CD4-positive, CD25-positive, alpha-beta regulatory T cell (primary cell): ENCODE results near the gene NHSL1. TPM values are rescaled to one million over a fixed set of nuclear protein-coding genes. Genes with fewer than 3 reads are reported as not detected.

Experiments used
- ATAC-seq, 2 donors: fragments of 150-1000 bp; cut with Tn5 transposase; one replicate each; pipeline ENCODE4 v1.10.0; 2021; ENCODE audit warnings: low read depth in 2 of 2, moderate number of reproducible peaks in 2 of 2, moderate library complexity in 1 of 2
- DNase-seq, 3 donors: peaks; one replicate each; pipeline versions ENCODE4 v3.0.0 to v3.0.0-alpha.2; 2012 to 2022; ENCODE audit warnings: mixed read lengths in 1 of 3
- H3K27ac ChIP-seq: one replicate; pipeline ENCODE4 v1.7.0; 2013; ENCODE audit warnings: mild to moderate bottlenecking, low read length; ENCODE audit not compliant: insufficient read depth, poor library complexity, severe bottlenecking
- H3K27me3 ChIP-seq: one replicate; pipeline ENCODE4 v1.7.0; 2013; ENCODE audit warnings: low read length; ENCODE audit not compliant: control insufficient read depth, insufficient read depth
- H3K36me3 ChIP-seq: one replicate; pipeline ENCODE4 v1.7.0; 2013; ENCODE audit warnings: mild to moderate bottlenecking, low read length, moderate library complexity; ENCODE audit not compliant: control insufficient read depth, insufficient read depth
- H3K4me1 ChIP-seq: 2 replicates; pipeline ENCODE4 v1.7.0; 2013; ENCODE audit warnings: mild to moderate bottlenecking, low read length; ENCODE audit not compliant: insufficient read depth, control insufficient read depth, poor library complexity, severe bottlenecking
- H3K4me3 ChIP-seq: one replicate; pipeline ENCODE4 v1.7.0; 2013; ENCODE audit warnings: low read depth, mild to moderate bottlenecking, low read length, moderate library complexity
- H3K9me3 ChIP-seq, 2 experiments: 1 replicate in 1 of 2; 2 replicates in 1 of 2; pipeline ENCODE4 v1.7.0; 2013; ENCODE audit warnings: low read length in 2 of 2, mild to moderate bottlenecking in 1 of 2, moderate library complexity in 1 of 2; ENCODE audit not compliant: control insufficient read depth in 2 of 2
- H3K27ac Mint-ChIP-seq, 3 donors: one replicate each; pipeline ENCODE4 v1.8.0; 2020 to 2022; ENCODE audit warnings: mild to moderate bottlenecking in 3 of 3, mixed read lengths in 3 of 3, moderate library complexity in 2 of 3
- H3K27me3 Mint-ChIP-seq: one replicate; pipeline ENCODE4 v1.8.0; 2022; ENCODE audit warnings: mild to moderate bottlenecking, mixed read lengths
- H3K36me3 Mint-ChIP-seq: one replicate; pipeline ENCODE4 v1.8.0; 2020; ENCODE audit warnings: mixed read lengths
- H3K4me1 Mint-ChIP-seq, 4 donors: one replicate each; pipeline ENCODE4 v1.8.0; 2020 to 2022; ENCODE audit warnings: mixed read lengths in 4 of 4, mild to moderate bottlenecking in 1 of 4
- H3K4me3 Mint-ChIP-seq, 4 donors: one replicate each; pipeline ENCODE4 v1.8.0; 2020 to 2022; ENCODE audit warnings: mild to moderate bottlenecking in 4 of 4, mixed read lengths in 4 of 4, moderate library complexity in 3 of 4
- H3K9me3 Mint-ChIP-seq, 7 donors: one replicate each; pipeline ENCODE4 v1.8.0; 2020 to 2022; ENCODE audit warnings: mixed read lengths in 7 of 7, mild to moderate bottlenecking in 3 of 7, moderate library complexity in 2 of 7
- polyA plus RNA-seq, 4 donors: library from polyadenylated mRNA; unstranded; fragments of 300-500 nt; fragmentation: Illumina TruSeq; gene quantifications; one replicate each; pipeline ENCODE4 v1.2.3, GENCODE V29; 2021
- total RNA-seq: library from RNA; stranded (reverse); gene quantifications from one replicate; pipeline ENCODE4 v1.2.3, GENCODE V29; 2022

The NHSL1 gene
- total and polyA plus RNA-seq, 5 donors from 2014 or later, result 0.03 TPM; not detected in 4

DNA sequence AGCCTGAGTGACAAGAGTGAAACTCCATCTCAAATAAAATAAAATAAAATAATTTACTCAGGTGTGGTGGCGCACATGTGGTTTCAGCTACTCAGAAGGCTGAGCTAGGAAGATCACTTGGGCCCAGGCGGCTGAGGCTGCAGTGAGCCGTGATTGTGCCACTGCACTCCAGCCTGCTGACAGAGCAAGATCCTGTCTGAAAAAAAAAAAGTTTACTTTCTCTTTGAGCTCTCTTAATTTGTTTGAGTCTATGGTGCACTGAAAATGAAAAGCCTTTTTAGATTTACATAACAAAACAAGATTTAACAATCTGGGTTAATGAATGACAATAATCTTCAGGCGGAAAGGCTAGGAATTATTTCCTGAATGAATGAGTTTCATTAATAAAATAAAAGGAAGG lies 23.3 kb upstream of the NHSL1 start:
- H3K27ac Mint-ChIP-seq, result no peak overlapping the region
- H3K4me1 ChIP-seq, result no peaks in the 10 kb centered on the region
- H3K27ac ChIP-seq, result no peak overlapping the region
- H3K27me3 Mint-ChIP-seq, result peaks cover 19% of the 10 kb centered on the region
- H3K4me3 ChIP-seq, result no peak overlapping the region
- ATAC-seq, result no peak
- peaks cover 2% of the 10 kb centered on the region for H3K36me3 Mint-ChIP-seq
- H3K27me3 ChIP-seq, result peaks cover 6% of the 10 kb centered on the region
- H3K4me3 Mint-ChIP-seq, result no peak overlapping the region
- H3K4me1 Mint-ChIP-seq, result no peaks in the 10 kb centered on the region
- H3K9me3 Mint-ChIP-seq, result peaks cover 0 to 3% (median 0%) of the 10 kb centered on the region in 7 donors
- no peak for DNase-seq
- no peaks in the 10 kb centered on the region for H3K36me3 ChIP-seq
- H3K9me3 ChIP-seq, result no peaks in the 10 kb centered on the region

DNA sequence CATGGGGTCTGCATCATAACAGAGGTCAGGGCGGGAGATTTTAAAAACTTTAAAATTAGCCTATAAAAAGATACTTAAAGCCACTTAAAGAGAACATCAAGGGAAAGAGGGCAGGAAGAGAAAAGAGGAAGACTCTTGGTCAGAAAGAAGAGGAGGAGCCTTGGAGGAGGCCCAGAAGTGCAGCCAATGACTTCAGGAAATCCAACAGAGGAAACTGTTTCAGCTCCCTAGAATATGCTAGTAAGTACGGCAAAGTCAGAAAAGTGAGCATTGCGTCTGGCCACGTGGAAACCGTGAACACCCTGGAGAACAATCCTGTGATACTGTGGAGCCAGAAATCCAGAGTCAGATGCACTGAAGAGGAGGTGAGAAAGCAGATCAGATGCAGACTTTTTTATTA lies 22.5 kb upstream of the NHSL1 start:
- Mint-ChIP-seq H3K27me3 (peaks cover 19% of the 10 kb centered on the region), H3K4me1 (no peaks in the 10 kb centered on the region), H3K4me3 (no peak overlapping the region), H3K36me3 (peaks cover 3% of the 10 kb centered on the region), H3K9me3 (peaks cover 0 to 4% (median under 1%) of the 10 kb centered on the region in 7 donors), H3K27ac (peak overlapping the region in 1 of 3 donors; percentile 42)
- no peaks in the 10 kb centered on the region for H3K9me3 ChIP-seq
- DNase-seq (no peak), ATAC-seq (no peak)
- H3K36me3 ChIP-seq, result no peaks in the 10 kb centered on the region
- no peak overlapping the region for H3K27ac ChIP-seq
- H3K4me1 ChIP-seq, result no peaks in the 10 kb centered on the region
- H3K27me3 ChIP-seq, result peaks cover 6% of the 10 kb centered on the region
- no peak overlapping the region for H3K4me3 ChIP-seq

DNA sequence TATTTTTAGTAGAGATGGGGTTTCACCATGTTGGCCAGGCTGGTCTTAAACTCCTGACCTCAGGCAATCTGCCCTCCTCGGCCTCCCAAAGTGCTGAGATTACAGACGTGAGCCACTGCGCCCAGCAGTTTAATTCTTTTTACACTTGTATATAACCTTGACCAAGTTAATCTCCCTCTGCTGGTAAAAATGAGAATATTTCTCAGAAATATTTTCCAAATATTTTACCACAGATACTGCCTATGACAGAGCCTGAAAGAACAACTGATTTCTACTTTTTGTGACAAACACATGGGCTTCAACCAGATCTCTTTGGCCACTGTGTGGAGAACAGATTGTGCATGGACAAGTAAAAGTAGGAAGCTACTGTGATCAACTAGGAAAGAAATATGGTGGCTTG lies 21.2 kb upstream of the NHSL1 start:
- H3K27ac ChIP-seq, result no peak overlapping the region
- no peak overlapping the region for H3K4me3 ChIP-seq
- Mint-ChIP-seq H3K4me3 (no peak overlapping the region), H3K36me3 (peaks cover 3% of the 10 kb centered on the region), H3K27ac (no peak overlapping the region), H3K4me1 (peaks cover 0 to 1% (median under 1%) of the 10 kb centered on the region in 4 donors), H3K9me3 (peaks cover 0 to 4% (median 2%) of the 10 kb centered on the region in 7 donors), H3K27me3 (peaks cover 16% of the 10 kb centered on the region)
- ATAC-seq (no peak), DNase-seq (peak in 2 of 3 donors; percentile 19 to 32)
- H3K4me1 ChIP-seq, result peaks cover under 1% of the 10 kb centered on the region
- no peaks in the 10 kb centered on the region for H3K36me3 ChIP-seq
- H3K9me3 ChIP-seq, result no peaks in the 10 kb centered on the region
- peaks cover 6% of the 10 kb centered on the region for H3K27me3 ChIP-seq

GRCh38 chr6:138518054-138518453 lies 18.8 kb upstream of the NHSL1 start:
- Mint-ChIP-seq H3K4me3 (no peak overlapping the region), H3K27me3 (peaks cover 17% of the 10 kb centered on the region), H3K9me3 (peaks cover 0 to 4% (median 2%) of the 10 kb centered on the region in 7 donors), H3K27ac (peak overlapping the region in 1 of 3 donors; percentile 76), H3K4me1 (peaks cover 6 to 13% (median 10%) of the 10 kb centered on the region in 4 donors), H3K36me3 (peaks cover 3% of the 10 kb centered on the region)
- no peak for ATAC-seq
- Histone ChIP-seq H3K27me3 (peaks cover 3% of the 10 kb centered on the region), H3K4me1 (peaks cover 11% of the 10 kb centered on the region), H3K36me3 (no peaks in the 10 kb centered on the region), H3K9me3 (no peaks in the 10 kb centered on the region), H3K27ac (no peak overlapping the region), H3K4me3 (no peak overlapping the region)
- DNase-seq, result no peak

- no peak overlapping the region for H3K27ac ChIP-seq
- no peak overlapping the region for H3K4me3 ChIP-seq
- H3K4me1 ChIP-seq, result peaks cover 11% of the 10 kb centered on the region
- ATAC-seq, result peak; percentile 70 to 72
- DNase-seq, result peak; percentile 31 to 70 (median 63)
- Mint-ChIP-seq H3K4me3 (no peak overlapping the region), H3K27ac (peak overlapping the region in 1 of 3 donors; percentile 76), H3K4me1 (peaks cover 6 to 13% (median 10%) of the 10 kb centered on the region in 4 donors), H3K36me3 (peaks cover 3% of the 10 kb centered on the region), H3K9me3 (peaks cover 0 to 4% (median 2%) of the 10 kb centered on the region in 7 donors), H3K27me3 (peaks cover 17% of the 10 kb centered on the region)
- no peaks in the 10 kb centered on the region for H3K9me3 ChIP-seq
- H3K27me3 ChIP-seq, result peaks cover 3% of the 10 kb centered on the region
- H3K36me3 ChIP-seq, result no peaks in the 10 kb centered on the region
Observed at GRCh38 chr6:138517635-138518034, 18.3 kb upstream of the NHSL1 start.

- peaks cover 0 to 4% (median 0%) of the 10 kb centered on the region in 7 donors for H3K9me3 Mint-ChIP-seq
- DNase-seq (no peak), ATAC-seq (no peak)
- H3K9me3 ChIP-seq, result no peaks in the 10 kb centered on the region
- peaks cover 3% of the 10 kb centered on the region for H3K36me3 Mint-ChIP-seq
- peaks cover 11% of the 10 kb centered on the region for H3K4me1 ChIP-seq
- peak overlapping the region in 1 of 3 donors; percentile 39 for H3K27ac Mint-ChIP-seq
- no peak overlapping the region for H3K4me3 ChIP-seq
- peaks cover 15% of the 10 kb centered on the region for H3K27me3 Mint-ChIP-seq
- H3K4me1 Mint-ChIP-seq, result peaks cover 6 to 13% (median 10%) of the 10 kb centered on the region in 4 donors
- H3K4me3 Mint-ChIP-seq, result no peak overlapping the region
- H3K27ac ChIP-seq, result no peak overlapping the region
- H3K36me3 ChIP-seq, result no peaks in the 10 kb centered on the region
- peaks cover 10% of the 10 kb centered on the region for H3K27me3 ChIP-seq
Observed at GRCh38 chr6:138515657-138516248, 16.5 kb upstream of the NHSL1 start.

DNA sequence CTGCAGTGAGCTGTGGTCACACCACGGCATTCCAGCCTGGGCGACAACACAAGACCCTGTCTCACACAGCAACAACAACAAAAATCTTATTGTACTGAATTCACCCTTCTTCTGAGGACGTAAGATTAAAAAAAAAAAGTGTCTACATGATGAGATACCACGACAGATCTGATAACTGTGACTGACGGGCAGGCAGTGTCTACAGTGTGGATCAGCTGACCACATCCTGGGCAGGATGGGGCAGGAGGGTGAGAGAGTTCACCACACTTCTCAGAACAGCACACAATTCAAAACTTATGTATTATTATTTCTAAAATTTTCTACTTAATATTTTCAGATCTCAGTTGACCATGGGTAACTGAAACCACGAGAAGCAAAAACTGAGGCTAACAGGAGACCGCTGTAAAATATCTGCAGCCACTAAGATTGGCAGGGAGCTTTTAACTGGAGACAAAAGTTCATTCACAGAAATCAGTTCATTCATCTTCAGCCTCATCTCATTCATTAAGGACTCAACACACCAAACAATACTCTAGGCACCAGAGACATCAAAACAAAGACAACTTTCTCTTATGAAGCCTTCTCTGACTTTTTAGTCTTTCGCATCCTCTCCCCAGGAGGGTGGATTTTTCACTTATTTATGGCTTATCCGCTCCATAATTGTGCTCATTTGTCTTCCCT lies 15.7 kb upstream of the NHSL1 start:
- Mint-ChIP-seq H3K4me3 (no peak overlapping the region), H3K36me3 (peaks cover 3% of the 10 kb centered on the region), H3K4me1 (peaks cover 6 to 13% (median 10%) of the 10 kb centered on the region in 4 donors), H3K27ac (peak overlapping the region in 2 of 3 donors; percentile 44 to 52), H3K27me3 (peaks cover 10% of the 10 kb centered on the region), H3K9me3 (peaks cover 0 to 4% (median 0%) of the 10 kb centered on the region in 7 donors)
- ATAC-seq (peak; percentile 89 to 94), DNase-seq (peak in 2 of 3 donors; percentile 39 to 79)
- Histone ChIP-seq H3K4me1 (peaks cover 11% of the 10 kb centered on the region), H3K36me3 (no peaks in the 10 kb centered on the region), H3K27ac (no peak overlapping the region), H3K9me3 (no peaks in the 10 kb centered on the region), H3K4me3 (no peak overlapping the region), H3K27me3 (peaks cover 11% of the 10 kb centered on the region)
